Astrocyte of the cerebellum (primary cell): ENCODE data around the gene SLC29A3.

ENCODE experiments used
- DNase-seq: peaks from one replicate; pipeline ENCODE4 v3.0.0-alpha.2; 2011; ENCODE audit warnings: low read depth
- H3K4me3 ChIP-seq: 2 replicates; pipeline ENCODE4 v1.5.1; 2011; ENCODE audit warnings: mild to moderate bottlenecking, low read depth, low read length, moderate library complexity
- CTCF ChIP-seq: IDR thresholded peaks from 2 replicates; pipeline ENCODE4 v1.5.1; 2012; ENCODE audit warnings: low read length, low read depth, moderate library complexity, mild to moderate bottlenecking; ENCODE audit errors: missing control alignments
- in situ Hi-C: cut with HindIII; loops from 2 replicates; pipeline ENCODE4 v1.10.0; 2017; ENCODE audit warnings: low sequenced_read_pairs

SLC29A3 gene

DNA sequence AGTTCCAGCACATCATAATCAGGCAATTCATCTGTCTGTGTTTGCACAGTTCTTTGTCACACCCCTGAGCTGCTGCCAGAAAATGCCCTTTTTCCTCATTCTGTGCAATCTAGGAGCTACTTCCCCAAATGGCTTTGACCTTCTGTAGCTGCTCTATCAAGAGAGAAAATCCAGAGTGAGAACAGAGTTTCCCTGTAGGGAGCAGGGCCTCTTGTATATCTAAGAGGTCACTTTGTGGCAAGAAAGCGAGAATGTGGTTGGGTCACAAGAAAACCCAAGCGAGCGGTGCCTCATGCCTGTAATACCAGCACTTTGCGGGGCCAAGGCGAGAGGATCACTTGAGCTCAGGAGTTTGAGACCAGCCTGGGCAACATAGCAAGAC, 24.3 kb downstream of the SLC29A3 start:
- H3K4me3 ChIP-seq, result no peak overlapping the region
- no peak for TF ChIP-seq CTCF
- no peak for DNase-seq
- in situ Hi-C loops, result no loop called here

DNA sequence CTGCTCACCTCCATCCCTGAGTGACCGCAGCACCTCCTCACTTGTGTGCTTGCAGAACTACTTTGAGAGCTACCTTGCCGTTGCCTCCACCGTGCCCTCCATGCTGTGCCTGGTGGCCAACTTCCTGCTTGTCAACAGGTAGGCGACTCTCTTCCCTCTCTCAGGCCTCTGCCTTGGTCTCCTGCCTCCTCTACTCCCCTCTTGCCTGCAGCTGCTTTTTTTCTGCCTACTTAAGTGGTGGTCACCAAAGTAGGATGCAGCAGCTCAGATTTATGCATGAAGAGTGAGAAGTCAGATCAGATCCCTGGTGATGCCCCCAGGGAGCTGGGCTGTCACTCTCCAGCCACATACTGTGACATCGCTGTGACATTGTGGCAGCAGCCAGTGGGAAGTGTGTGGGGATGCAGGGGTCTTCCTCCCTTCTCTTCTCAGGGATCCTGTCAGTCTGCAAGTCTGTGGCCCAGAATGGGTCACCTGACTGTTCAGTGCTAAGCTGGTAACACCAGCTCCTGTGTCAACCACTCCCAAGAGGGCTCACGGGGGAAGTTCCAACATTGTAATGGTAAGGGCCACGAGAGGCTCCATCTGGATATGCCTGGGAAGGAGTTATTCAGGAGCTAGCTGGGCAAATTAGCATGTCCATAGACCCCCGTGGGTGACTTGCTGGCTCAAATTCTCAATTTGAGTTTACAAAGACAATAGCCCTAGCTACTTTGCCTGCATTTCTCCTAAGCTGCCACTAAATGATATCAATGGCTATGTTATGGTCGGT, 25.3 kb downstream of the SLC29A3 start:
- in situ Hi-C loops, result no loop called here
- DNase-seq, result no peak
- no peak overlapping the region for H3K4me3 ChIP-seq
- no peak for TF ChIP-seq CTCF

- in situ Hi-C loops, result no loop called here
- DNase-seq, result no peak
- TF ChIP-seq CTCF, result no peak
- no peak overlapping the region for H3K4me3 ChIP-seq
Observed at GRCh38 chr10:71344993-71345480, 26.0 kb downstream of the SLC29A3 start.

- in situ Hi-C loops, result no loop called here
- no peak for TF ChIP-seq CTCF
- no peak overlapping the region for H3K4me3 ChIP-seq
- DNase-seq, result no peak
Observed at GRCh38 chr10:71345694-71346093, 26.6 kb downstream of the SLC29A3 start.

- DNase-seq, result no peak
- in situ Hi-C loops, result no loop called here
- TF ChIP-seq CTCF, result no peak
- H3K4me3 ChIP-seq, result no peak overlapping the region
Observed at GRCh38 chr10:71346731-71347130, 27.7 kb downstream of the SLC29A3 start.

DNA sequence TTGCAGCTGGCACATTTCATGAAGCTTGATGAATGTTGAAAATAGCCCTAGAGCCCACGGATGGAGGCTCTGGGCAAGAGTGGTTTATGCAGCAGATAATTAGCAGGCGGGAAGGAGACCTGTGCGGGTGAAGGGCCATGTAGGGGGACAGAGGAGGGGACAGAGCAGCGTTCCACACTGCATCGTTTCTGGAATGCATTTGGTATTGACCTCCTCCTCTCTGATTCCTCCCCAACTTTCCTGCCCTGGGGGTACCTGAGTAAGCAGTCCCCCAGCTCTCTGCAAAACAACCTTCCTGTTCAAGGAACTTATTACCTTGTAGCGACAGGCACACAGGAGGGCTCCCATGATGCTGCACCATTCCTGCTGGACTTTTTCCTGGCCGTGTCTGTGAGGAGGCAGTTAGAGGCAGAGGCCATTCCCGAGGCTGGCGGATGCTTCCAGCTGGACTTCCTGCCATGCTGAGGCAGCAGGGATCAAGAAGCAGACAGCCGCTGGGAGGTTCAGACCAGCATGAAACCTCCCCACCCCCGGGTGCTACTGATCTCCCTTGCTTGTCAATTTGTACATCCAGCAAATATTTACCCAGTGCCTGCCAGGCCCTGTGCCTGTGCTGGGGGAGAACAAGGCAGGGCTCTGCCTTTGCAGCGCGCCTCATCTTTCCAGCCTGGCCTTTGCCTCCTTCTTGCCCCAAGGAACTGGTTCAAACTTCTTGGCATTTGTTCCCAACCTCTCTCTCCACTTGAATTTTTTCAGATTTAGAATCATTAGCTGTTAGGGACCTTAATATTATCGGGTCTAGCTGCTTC, 28.7 kb downstream of the SLC29A3 start:
- no peak for TF ChIP-seq CTCF
- H3K4me3 ChIP-seq, result no peak overlapping the region
- no peak for DNase-seq
- in situ Hi-C loops, result no loop called here
